ENCODE results near the gene MYO16. TPM values are rescaled to one million over a fixed set of nuclear protein-coding genes. Genes with fewer than 3 reads are reported as not detected.

The MYO16 gene
- total and polyA plus RNA-seq, 2 donors: 0.16 to 0.19 TPM

DNA sequence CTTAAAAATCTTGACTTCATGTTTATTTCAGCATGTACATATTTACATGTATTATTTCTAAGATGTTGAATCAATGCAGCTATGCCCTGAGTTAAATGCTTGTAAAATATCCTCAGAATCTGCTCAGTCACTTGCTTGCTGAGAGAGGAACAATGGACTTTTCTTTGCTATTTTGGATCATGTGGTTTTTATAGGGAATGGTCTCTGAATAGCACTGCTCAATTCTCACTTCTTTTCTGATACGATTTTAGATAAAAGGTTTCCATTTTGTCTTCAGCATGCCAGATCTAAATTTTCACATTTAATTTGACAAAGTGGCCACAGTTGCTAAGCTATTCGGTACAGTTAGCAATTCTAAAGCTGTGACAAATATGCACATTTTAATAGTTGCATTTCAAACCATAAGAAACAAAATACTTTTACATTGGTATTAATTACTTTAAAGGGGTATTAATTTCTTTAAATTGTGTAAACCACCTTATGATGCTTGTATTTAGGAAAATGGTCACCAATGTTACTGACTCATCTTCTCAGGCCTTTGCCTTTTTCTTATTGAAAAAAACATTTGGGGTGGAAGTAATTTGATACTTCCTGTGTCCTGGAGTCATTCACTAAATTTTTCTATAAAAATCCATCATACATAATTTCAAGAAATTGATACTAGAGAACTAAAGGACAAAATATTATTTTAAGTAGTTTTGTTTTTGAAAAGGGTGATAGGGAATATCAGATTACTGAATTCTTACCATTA is 113.5 kb downstream of the MYO16 start:
- 90% methylated on average over 2 of the region's 2 CpGs for WGBS
- no peaks in the 10 kb centered on the region for H3K4me1 ChIP-seq (ENCODE audit: control insufficient read depth in 2 of 2, insufficient read depth in 2 of 2, low read length in 2 of 2)
- H3K36me3 ChIP-seq (ENCODE audit: control insufficient read depth in 2 of 2, insufficient read depth in 2 of 2, low read length in 1 of 2): no peaks in the 10 kb centered on the region
- H3K27me3 ChIP-seq (ENCODE audit: control insufficient read depth in 2 of 2, insufficient read depth in 1 of 2, low read length in 1 of 2): no peaks in the 10 kb centered on the region
- H3K4me3 ChIP-seq (ENCODE audit: low read length in 2 of 2): no peak overlapping the region
- H3K9me3 ChIP-seq (ENCODE audit: control insufficient read depth in 2 of 2, insufficient read depth in 1 of 2, low read length in 1 of 2): peaks cover 0 to 7% of the 10 kb centered on the region in 2 donors
- DNase-seq (ENCODE audit: low read depth in 6 of 9, low spot score in 9 of 9): no peak
- H3K27ac ChIP-seq (ENCODE audit: low read depth in 1 of 2, low read length in 1 of 2): no peak overlapping the region

DNA sequence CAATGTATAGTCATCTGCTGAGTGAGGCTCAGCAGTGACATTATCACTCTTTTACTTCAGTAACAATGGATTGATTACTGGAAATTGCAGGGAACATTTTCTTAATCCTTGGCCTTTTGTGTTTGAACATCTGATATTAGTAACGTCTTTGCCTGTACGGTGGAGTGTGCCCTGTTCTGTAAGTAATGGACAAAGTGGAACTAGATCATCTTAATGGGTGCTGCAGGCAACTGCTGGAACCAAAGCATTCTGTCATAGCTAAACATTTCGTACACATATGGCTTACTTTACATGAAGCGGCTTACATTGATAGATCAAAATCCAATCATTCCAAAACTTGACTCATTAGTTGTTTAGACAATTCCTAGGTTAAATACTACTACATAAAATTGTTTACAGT is 114.1 kb downstream of the MYO16 start:
- 92% methylated on average over 4 of the region's 4 CpGs for WGBS
- no peaks in the 10 kb centered on the region for H3K27me3 ChIP-seq (ENCODE audit: control insufficient read depth in 2 of 2, insufficient read depth in 1 of 2, low read length in 1 of 2)

DNA sequence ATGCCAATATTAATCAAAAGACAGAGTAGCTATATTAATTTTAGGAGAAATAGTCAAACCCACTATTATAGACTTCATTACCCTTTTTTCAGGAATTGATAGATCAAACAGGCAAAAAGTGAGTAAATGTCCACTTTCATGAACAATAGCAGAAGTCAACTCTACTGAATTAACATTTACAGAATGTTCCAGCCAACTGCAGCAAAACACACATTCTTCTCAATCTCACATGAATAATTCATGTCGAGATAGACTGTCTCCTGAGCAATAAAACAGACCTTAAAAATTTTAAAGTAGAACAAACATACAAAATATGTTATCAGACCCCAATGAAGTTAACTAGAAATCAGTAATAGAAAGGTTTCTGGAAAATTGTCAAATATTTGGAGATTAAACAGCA is 118.4 kb downstream of the MYO16 start:
- H3K4me3 ChIP-seq (ENCODE audit: low read length in 2 of 2): no peak overlapping the region
- H3K9me3 ChIP-seq (ENCODE audit: control insufficient read depth in 2 of 2, insufficient read depth in 1 of 2, low read length in 1 of 2): no peaks in the 10 kb centered on the region
- 84% methylated on average over 1 of the region's 1 CpG for WGBS
- no peaks in the 10 kb centered on the region for H3K4me1 ChIP-seq (ENCODE audit: control insufficient read depth in 2 of 2, insufficient read depth in 2 of 2, low read length in 2 of 2)
- no peaks in the 10 kb centered on the region for H3K36me3 ChIP-seq (ENCODE audit: control insufficient read depth in 2 of 2, insufficient read depth in 2 of 2, low read length in 1 of 2)
- DNase-seq (ENCODE audit: low read depth in 6 of 9, low spot score in 9 of 9): no peak
- H3K27me3 ChIP-seq (ENCODE audit: control insufficient read depth in 2 of 2, insufficient read depth in 1 of 2, low read length in 1 of 2): no peaks in the 10 kb centered on the region
- H3K27ac ChIP-seq (ENCODE audit: low read depth in 1 of 2, low read length in 1 of 2): no peak overlapping the region

More for the DNA sequence above, 114.1 kb downstream of the MYO16 start:
- Histone ChIP-seq H3K4me1 (ENCODE audit: control insufficient read depth in 2 of 2, insufficient read depth in 2 of 2, low read length in 2 of 2) (no peaks in the 10 kb centered on the region), H3K36me3 (ENCODE audit: control insufficient read depth in 2 of 2, insufficient read depth in 2 of 2, low read length in 1 of 2) (no peaks in the 10 kb centered on the region), H3K9me3 (ENCODE audit: control insufficient read depth in 2 of 2, insufficient read depth in 1 of 2, low read length in 1 of 2) (peaks cover 0 to 7% of the 10 kb centered on the region in 2 donors), H3K4me3 (ENCODE audit: low read length in 2 of 2) (no peak overlapping the region), H3K27ac (ENCODE audit: low read depth in 1 of 2, low read length in 1 of 2) (no peak overlapping the region)
- DNase-seq (ENCODE audit: low read depth in 6 of 9, low spot score in 9 of 9): no peak

DNA sequence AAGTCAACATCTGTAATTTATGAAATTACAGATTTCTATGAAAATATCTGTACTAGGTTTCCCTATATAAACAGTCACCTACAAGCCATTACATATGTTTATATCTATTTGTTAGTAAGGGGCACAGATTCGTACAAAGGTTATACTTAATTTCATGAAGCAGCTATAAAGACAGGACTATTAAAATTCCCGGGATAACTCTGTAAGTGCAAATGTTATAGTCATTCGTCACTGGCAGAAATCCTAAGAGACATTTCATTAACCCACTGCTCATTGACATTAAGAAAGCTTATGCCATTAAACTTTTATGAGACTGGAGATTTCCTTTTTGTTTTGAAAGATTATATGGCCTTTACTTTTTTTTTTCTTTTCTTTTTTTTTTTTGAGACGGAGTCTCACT is 122.9 kb downstream of the MYO16 start:
- 82% methylated on average over 4 of the region's 4 CpGs for WGBS
- no peak overlapping the region for H3K27ac ChIP-seq (ENCODE audit: low read depth in 1 of 2, low read length in 1 of 2)
- DNase-seq (ENCODE audit: low read depth in 6 of 9, low spot score in 9 of 9): no peak

DNA sequence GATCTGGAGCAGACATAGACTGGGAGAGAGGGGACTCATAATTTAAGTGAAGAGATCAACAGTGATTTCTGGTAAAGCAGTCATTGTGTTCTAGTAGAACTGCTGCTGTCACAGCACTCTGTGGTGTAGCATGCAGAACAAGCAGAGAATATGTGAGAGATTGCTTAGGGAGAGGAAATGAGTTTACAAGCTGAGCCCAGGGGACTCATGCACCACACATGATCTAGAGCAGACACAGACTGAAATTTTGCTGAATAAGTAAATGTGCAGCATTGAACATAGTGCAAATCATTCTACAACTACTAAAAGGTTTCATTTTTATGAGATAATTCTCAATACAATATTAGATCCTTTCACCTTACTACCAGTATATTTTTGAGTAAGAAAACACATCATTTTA is 125.7 kb downstream of the MYO16 start:
- Histone ChIP-seq H3K27ac (ENCODE audit: low read depth in 1 of 2, low read length in 1 of 2) (no peak overlapping the region), H3K36me3 (ENCODE audit: control insufficient read depth in 2 of 2, insufficient read depth in 2 of 2, low read length in 1 of 2) (no peaks in the 10 kb centered on the region), H3K4me3 (ENCODE audit: low read length in 2 of 2) (no peak overlapping the region), H3K9me3 (ENCODE audit: control insufficient read depth in 2 of 2, insufficient read depth in 1 of 2, low read length in 1 of 2) (no peaks in the 10 kb centered on the region), H3K4me1 (ENCODE audit: control insufficient read depth in 2 of 2, insufficient read depth in 2 of 2, low read length in 2 of 2) (no peaks in the 10 kb centered on the region), H3K27me3 (ENCODE audit: control insufficient read depth in 2 of 2, insufficient read depth in 1 of 2, low read length in 1 of 2) (no peaks in the 10 kb centered on the region)
- DNase-seq (ENCODE audit: low read depth in 6 of 9, low spot score in 9 of 9): no peak

More for the DNA sequence above, 122.9 kb downstream of the MYO16 start:
- H3K36me3 ChIP-seq (ENCODE audit: control insufficient read depth in 2 of 2, insufficient read depth in 2 of 2, low read length in 1 of 2): no peaks in the 10 kb centered on the region
- no peaks in the 10 kb centered on the region for H3K27me3 ChIP-seq (ENCODE audit: control insufficient read depth in 2 of 2, insufficient read depth in 1 of 2, low read length in 1 of 2)
- no peaks in the 10 kb centered on the region for H3K9me3 ChIP-seq (ENCODE audit: control insufficient read depth in 2 of 2, insufficient read depth in 1 of 2, low read length in 1 of 2)
- H3K4me1 ChIP-seq (ENCODE audit: control insufficient read depth in 2 of 2, insufficient read depth in 2 of 2, low read length in 2 of 2): no peaks in the 10 kb centered on the region
- H3K4me3 ChIP-seq (ENCODE audit: low read length in 2 of 2): no peak overlapping the region

DNA sequence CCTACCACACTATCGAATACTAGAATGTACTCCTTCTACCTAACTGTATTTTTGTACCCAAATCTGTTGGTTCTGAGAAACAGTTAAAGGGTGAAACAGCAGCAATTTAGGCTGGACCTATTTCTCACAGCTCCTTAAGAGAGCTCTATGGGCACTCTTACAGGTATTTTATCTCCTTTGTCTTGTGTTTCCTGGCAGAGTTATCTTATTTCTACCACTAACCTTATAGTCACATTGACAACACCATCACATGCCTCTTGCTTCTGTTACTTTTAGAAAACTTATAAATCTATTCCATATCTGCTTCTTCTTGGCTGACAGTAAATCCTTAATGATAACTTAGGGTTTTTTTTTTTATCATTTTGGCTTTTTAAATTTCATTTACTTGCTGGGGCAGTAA is 130.7 kb downstream of the MYO16 start:
- no peak for DNase-seq (ENCODE audit: low read depth in 6 of 9, low spot score in 9 of 9)
- Histone ChIP-seq H3K27ac (ENCODE audit: low read depth in 1 of 2, low read length in 1 of 2) (no peak overlapping the region), H3K4me1 (ENCODE audit: control insufficient read depth in 2 of 2, insufficient read depth in 2 of 2, low read length in 2 of 2) (no peaks in the 10 kb centered on the region), H3K4me3 (ENCODE audit: low read length in 2 of 2) (no peak overlapping the region), H3K9me3 (ENCODE audit: control insufficient read depth in 2 of 2, insufficient read depth in 1 of 2, low read length in 1 of 2) (no peaks in the 10 kb centered on the region), H3K36me3 (ENCODE audit: control insufficient read depth in 2 of 2, insufficient read depth in 2 of 2, low read length in 1 of 2) (no peaks in the 10 kb centered on the region), H3K27me3 (ENCODE audit: control insufficient read depth in 2 of 2, insufficient read depth in 1 of 2, low read length in 1 of 2) (no peaks in the 10 kb centered on the region)
- 94% methylated on average over 1 of the region's 1 CpG for WGBS

DNA sequence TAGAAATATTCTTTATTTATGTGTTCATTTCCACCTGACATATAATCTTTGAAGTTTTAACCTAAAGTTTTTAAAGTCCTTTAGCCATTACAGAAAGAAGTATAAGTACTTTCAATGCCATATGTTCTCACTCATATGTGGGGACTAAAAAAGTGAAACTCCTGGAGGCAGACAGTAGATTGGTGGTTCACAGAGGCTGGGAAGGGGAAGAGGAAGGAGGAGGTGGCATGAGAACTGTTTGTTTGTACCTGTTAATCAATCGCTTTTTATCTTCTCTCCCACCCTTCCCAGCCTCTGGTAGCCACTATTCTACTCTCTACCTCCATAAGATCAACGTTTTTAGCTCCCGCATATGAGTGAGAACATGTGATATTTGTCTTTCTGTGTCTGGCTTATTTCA is 131.1 kb downstream of the MYO16 start:
- no peak for DNase-seq (ENCODE audit: low read depth in 6 of 9, low spot score in 9 of 9)
- H3K27ac ChIP-seq (ENCODE audit: low read depth in 1 of 2, low read length in 1 of 2): no peak overlapping the region
- no peaks in the 10 kb centered on the region for H3K9me3 ChIP-seq (ENCODE audit: control insufficient read depth in 2 of 2, insufficient read depth in 1 of 2, low read length in 1 of 2)
- 87% methylated on average over 3 of the region's 3 CpGs for WGBS
- no peaks in the 10 kb centered on the region for H3K36me3 ChIP-seq (ENCODE audit: control insufficient read depth in 2 of 2, insufficient read depth in 2 of 2, low read length in 1 of 2)
- no peaks in the 10 kb centered on the region for H3K27me3 ChIP-seq (ENCODE audit: control insufficient read depth in 2 of 2, insufficient read depth in 1 of 2, low read length in 1 of 2)
- no peaks in the 10 kb centered on the region for H3K4me1 ChIP-seq (ENCODE audit: control insufficient read depth in 2 of 2, insufficient read depth in 2 of 2, low read length in 2 of 2)
- no peak overlapping the region for H3K4me3 ChIP-seq (ENCODE audit: low read length in 2 of 2)

DNA sequence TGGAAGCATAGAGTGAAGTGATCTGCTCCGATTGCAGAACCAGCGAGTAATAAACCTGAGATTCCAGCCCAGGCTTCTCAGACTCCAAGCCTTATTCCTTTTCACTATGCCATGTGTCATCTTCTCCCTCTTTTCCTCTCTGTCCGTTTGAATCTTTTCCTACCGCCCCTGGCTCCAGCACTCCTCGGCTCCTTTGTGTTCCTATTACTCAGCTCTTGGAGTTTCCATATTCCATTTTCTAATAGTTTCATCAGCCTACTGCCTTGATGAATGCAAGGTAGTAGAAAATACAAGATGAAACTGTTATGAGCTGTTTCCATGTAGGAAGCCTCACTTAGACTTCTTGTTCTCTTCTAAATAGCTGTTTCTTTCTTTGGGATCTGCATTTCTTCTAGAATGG is 138.6 kb downstream of the MYO16 start:
- WGBS: 92% methylated on average over 5 of the region's 5 CpGs
- Histone ChIP-seq H3K4me3 (ENCODE audit: low read length in 2 of 2) (no peak overlapping the region), H3K4me1 (ENCODE audit: control insufficient read depth in 2 of 2, insufficient read depth in 2 of 2, low read length in 2 of 2) (no peaks in the 10 kb centered on the region), H3K27ac (ENCODE audit: low read depth in 1 of 2, low read length in 1 of 2) (no peak overlapping the region), H3K36me3 (ENCODE audit: control insufficient read depth in 2 of 2, insufficient read depth in 2 of 2, low read length in 1 of 2) (no peaks in the 10 kb centered on the region), H3K27me3 (ENCODE audit: control insufficient read depth in 2 of 2, insufficient read depth in 1 of 2, low read length in 1 of 2) (no peaks in the 10 kb centered on the region), H3K9me3 (ENCODE audit: control insufficient read depth in 2 of 2, insufficient read depth in 1 of 2, low read length in 1 of 2) (no peaks in the 10 kb centered on the region)
- no peak for DNase-seq (ENCODE audit: low read depth in 6 of 9, low spot score in 9 of 9)

DNA sequence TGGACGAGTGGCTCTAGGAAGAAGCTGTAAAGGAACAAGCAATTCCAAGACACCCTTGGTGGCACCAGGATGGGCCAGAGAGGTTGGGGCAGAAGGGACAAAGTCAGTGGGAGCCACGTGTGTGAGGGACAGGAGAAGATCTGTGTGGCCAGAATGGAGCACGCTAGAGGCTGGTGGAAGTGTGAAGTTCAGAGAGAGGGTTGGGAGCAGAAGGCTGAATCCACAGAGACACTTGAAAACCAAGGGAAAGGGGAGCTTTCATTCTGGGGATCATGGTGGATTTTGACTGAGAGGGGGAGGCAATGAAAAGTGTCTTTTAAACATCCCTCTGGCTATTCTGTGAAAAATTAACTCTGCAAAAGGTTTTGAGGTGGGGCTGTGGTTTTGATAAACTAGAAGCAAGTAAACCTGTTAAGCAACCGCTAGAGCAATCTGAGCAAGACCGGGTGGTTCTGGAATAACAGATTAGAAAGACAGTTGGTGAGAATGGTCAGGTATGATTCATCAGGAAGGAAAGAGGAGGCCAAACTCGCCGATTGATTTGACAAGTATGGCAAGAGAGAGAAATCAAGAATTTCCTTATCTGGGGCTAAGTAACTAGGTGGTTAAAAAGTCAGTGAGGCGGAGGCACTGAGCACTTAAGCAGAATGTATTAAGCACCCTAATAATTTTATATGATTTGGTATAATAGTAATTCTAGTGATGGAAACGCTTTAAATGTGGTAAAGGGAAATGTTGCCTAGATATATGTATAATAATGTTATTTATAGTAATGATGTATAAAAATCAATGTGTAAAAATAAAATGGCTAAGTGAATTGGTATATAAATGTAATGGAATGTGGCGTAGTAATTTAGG is 140.0 kb downstream of the MYO16 start:
- Histone ChIP-seq H3K36me3 (ENCODE audit: control insufficient read depth in 2 of 2, insufficient read depth in 2 of 2, low read length in 1 of 2) (no peaks in the 10 kb centered on the region), H3K27ac (ENCODE audit: low read depth in 1 of 2, low read length in 1 of 2) (no peak overlapping the region), H3K4me3 (ENCODE audit: low read length in 2 of 2) (no peak overlapping the region), H3K27me3 (ENCODE audit: control insufficient read depth in 2 of 2, insufficient read depth in 1 of 2, low read length in 1 of 2) (no peaks in the 10 kb centered on the region), H3K9me3 (ENCODE audit: control insufficient read depth in 2 of 2, insufficient read depth in 1 of 2, low read length in 1 of 2) (no peaks in the 10 kb centered on the region), H3K4me1 (ENCODE audit: control insufficient read depth in 2 of 2, insufficient read depth in 2 of 2, low read length in 2 of 2) (no peaks in the 10 kb centered on the region)
- 87% methylated on average over 10 of the region's 10 CpGs for WGBS
- DNase-seq (ENCODE audit: low read depth in 6 of 9, low spot score in 9 of 9): no peak
